Osteoblast (primary cell): Measurements from ENCODE around the gene ACAA2. TPM values are rescaled to one million over a fixed set of nuclear protein-coding genes. Genes with fewer than 3 reads are reported as not detected.
A peak's percentile ranks its signal among the peaks of the same experiment; 100 is the strongest.

Source experiments
- DNase-seq: peaks from one replicate; pipeline ENCODE4 v3.0.0; 2011; ENCODE audit warnings: low spot score, mixed read lengths; ENCODE audit not compliant: insufficient read length; ENCODE audit errors: missing footprints
- H2AFZ ChIP-seq: 2 replicates; pipeline ENCODE4 v1.6.0; 2011; ENCODE audit warnings: mild to moderate bottlenecking, low read length
- H3K27ac ChIP-seq: 2 replicates; pipeline ENCODE4 v1.5.1; 2011; ENCODE audit warnings: mild to moderate bottlenecking, low read depth, low read length, moderate library complexity
- H3K27me3 ChIP-seq: 2 replicates; pipeline ENCODE4 v1.6.0; 2012; ENCODE audit warnings: mild to moderate bottlenecking, control low read depth, inconsistent platforms, low read length, moderate library complexity; ENCODE audit not compliant: insufficient read depth
- H3K36me3 ChIP-seq: 2 replicates; pipeline ENCODE4 v1.5.1; 2011; ENCODE audit warnings: mild to moderate bottlenecking, low read length, control low read depth, moderate library complexity; ENCODE audit not compliant: insufficient read depth
- H3K4me1 ChIP-seq: 2 replicates; pipeline ENCODE4 v1.5.1; 2011; ENCODE audit warnings: mild to moderate bottlenecking, low read length, control low read depth, moderate library complexity; ENCODE audit not compliant: insufficient read depth
- H3K4me2 ChIP-seq: 2 replicates; pipeline ENCODE4 v1.6.0; 2011; ENCODE audit warnings: mild to moderate bottlenecking, low read length; ENCODE audit not compliant: insufficient read depth
- H3K4me3 ChIP-seq: fragments of 200-600 bp; sonication (generic); 3 replicates; pipeline ENCODE4 v1.5.1; 2012; ENCODE audit warnings: mild to moderate bottlenecking, low read length, inconsistent platforms; ENCODE audit not compliant: insufficient read depth
- H3K79me2 ChIP-seq: 2 replicates; pipeline ENCODE4 v1.6.0; 2012; ENCODE audit warnings: mild to moderate bottlenecking, low read length, control low read depth, inconsistent platforms; ENCODE audit not compliant: insufficient read depth
- H3K9me3 ChIP-seq: 2 replicates; pipeline ENCODE4 v1.5.1; 2011; ENCODE audit warnings: low read depth, low read length, control low read depth
- H4K20me1 ChIP-seq: 2 replicates; pipeline ENCODE4 v1.6.0; 2012; ENCODE audit warnings: mild to moderate bottlenecking, low read length, control low read depth; ENCODE audit not compliant: insufficient read depth
- CTCF ChIP-seq: IDR thresholded peaks from 2 replicates; pipeline ENCODE4 v1.5.1; 2011; ENCODE audit warnings: mild to moderate bottlenecking, low read depth, low read length, moderate library complexity; ENCODE audit errors: extremely low read depth
- total RNA-seq: library from RNA; depleted of rRNA; stranded (reverse); fragments of >200 nt; gene quantifications from 2 replicates; pipeline ENCODE4 v1.2.3, GENCODE V29; 2012

The ACAA2 gene
- total RNA-seq, 1 donor: 52.8 TPM

- peaks cover 23% of the 10 kb centered on the region for H3K4me1 ChIP-seq
- no peaks in the 10 kb centered on the region for H4K20me1 ChIP-seq
- H3K27me3 ChIP-seq: no peaks in the 10 kb centered on the region
- peak overlapping the region; percentile 5 for H3K4me2 ChIP-seq
- no peaks in the 10 kb centered on the region for H3K36me3 ChIP-seq
- DNase-seq: no peak
- no peaks in the 10 kb centered on the region for H3K9me3 ChIP-seq
- no peak for TF ChIP-seq CTCF
- H3K79me2 ChIP-seq: no peaks in the 10 kb centered on the region
- H3K27ac ChIP-seq: no peak overlapping the region
- no peak overlapping the region for H3K4me3 ChIP-seq
- no peak overlapping the region for H2AFZ ChIP-seq
Measured at GRCh38 chr18:49835405-49835804, 22.1 kb upstream of the ACAA2 start.

DNA sequence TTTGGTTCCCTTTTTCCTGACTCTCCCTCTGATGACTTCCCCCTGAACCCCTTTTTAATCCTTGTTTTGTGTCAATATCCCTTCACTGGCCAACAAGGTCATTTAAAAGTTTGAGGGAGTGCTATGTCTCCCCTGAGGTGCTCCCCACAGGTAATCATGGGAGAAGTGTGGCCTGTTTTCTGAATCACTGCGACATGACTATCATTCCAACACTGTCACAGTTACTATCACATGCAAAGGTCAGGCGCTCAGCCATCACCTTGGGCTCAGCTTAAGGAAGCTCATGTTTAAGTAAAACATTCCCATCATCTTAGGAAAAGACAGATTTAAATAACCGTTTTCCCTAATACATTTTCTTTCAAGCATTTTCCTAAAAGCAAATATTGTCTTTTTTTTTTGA lies 20.9 kb upstream of the ACAA2 start:
- TF ChIP-seq CTCF: no peak
- no peaks in the 10 kb centered on the region for H3K27me3 ChIP-seq
- no peak overlapping the region for H2AFZ ChIP-seq
- no peak for DNase-seq
- peaks cover 23% of the 10 kb centered on the region for H3K4me1 ChIP-seq
- H3K27ac ChIP-seq: peak overlapping the region; percentile 24
- no peaks in the 10 kb centered on the region for H3K79me2 ChIP-seq
- H3K4me3 ChIP-seq: no peak overlapping the region
- no peaks in the 10 kb centered on the region for H3K9me3 ChIP-seq
- H4K20me1 ChIP-seq: no peaks in the 10 kb centered on the region
- no peaks in the 10 kb centered on the region for H3K36me3 ChIP-seq
- no peak overlapping the region for H3K4me2 ChIP-seq

- Histone ChIP-seq H3K27me3 (no peaks in the 10 kb centered on the region), H2AFZ (no peak overlapping the region), H3K9me3 (no peaks in the 10 kb centered on the region), H3K4me2 (no peak overlapping the region), H3K4me1 (peaks cover 18% of the 10 kb centered on the region), H3K4me3 (no peak overlapping the region), H3K79me2 (no peaks in the 10 kb centered on the region), H4K20me1 (no peaks in the 10 kb centered on the region), H3K27ac (peak overlapping the region; percentile 24), H3K36me3 (no peaks in the 10 kb centered on the region)
- no peak for TF ChIP-seq CTCF
- no peak for DNase-seq
Measured at GRCh38 chr18:49833814-49834213, 20.5 kb upstream of the ACAA2 start.

- no peaks in the 10 kb centered on the region for H3K36me3 ChIP-seq
- no peak overlapping the region for H3K27ac ChIP-seq
- no peak overlapping the region for H2AFZ ChIP-seq
- H4K20me1 ChIP-seq: no peaks in the 10 kb centered on the region
- TF ChIP-seq CTCF: no peak
- H3K4me2 ChIP-seq: no peak overlapping the region
- H3K4me1 ChIP-seq: peaks cover 16% of the 10 kb centered on the region
- H3K9me3 ChIP-seq: no peaks in the 10 kb centered on the region
- DNase-seq: no peak
- H3K79me2 ChIP-seq: no peaks in the 10 kb centered on the region
- H3K27me3 ChIP-seq: no peaks in the 10 kb centered on the region
- no peak overlapping the region for H3K4me3 ChIP-seq
Measured at GRCh38 chr18:49832221-49832647, 18.9 kb upstream of the ACAA2 start.
